ENCODE measurements around the gene PNPLA7. TPM values are rescaled to one million over a fixed set of nuclear protein-coding genes. Genes with fewer than 3 reads are reported as not detected.

Gene PNPLA7
- total RNA-seq, 3 donors from 2014 or later (not counting 1 experiment from before 2014, with no cell fraction given) = 4.3 to 6.4 (median 4.9) TPM

GRCh38 chr9:137454145-137454596, 96.0 kb downstream of the PNPLA7 start:
- peak overlapping the region; percentile 27 for H3K4me3 ChIP-seq (ENCODE audit: low read length)
- 19% methylated on average over 22 of the region's 24 CpGs for WGBS (ENCODE audit: insufficient coverage)
- Mint-ChIP-seq H3K4me1 (peaks cover 6 to 52% of the 10 kb centered on the region in 2 donors), H3K9me3 (no peaks in the 10 kb centered on the region), H3K27ac (peak overlapping the region in 1 of 2 donors; percentile 70), H3K4me3 (peak overlapping the region; percentile 60), H3K36me3 (no peaks in the 10 kb centered on the region), H3K27me3 (ENCODE audit: low read depth in 2 of 2) (no peaks in the 10 kb centered on the region)
- ATAC-seq (peak; percentile 27 to 49 (median 44)), DNase-seq (peak; percentile 59)
- H3K36me3 ChIP-seq (ENCODE audit: control insufficient read depth, insufficient read depth, low read length) = peaks cover 2% of the 10 kb centered on the region
- H3K4me1 ChIP-seq (ENCODE audit: control insufficient read depth, insufficient read depth, low read length) = peaks cover 68% of the 10 kb centered on the region
- H3K27ac ChIP-seq (ENCODE audit: low read length) = no peak overlapping the region
- no peaks in the 10 kb centered on the region for H3K9me3 ChIP-seq (ENCODE audit: control insufficient read depth, insufficient read depth, low read length)
- TF ChIP-seq, protein P1, sequence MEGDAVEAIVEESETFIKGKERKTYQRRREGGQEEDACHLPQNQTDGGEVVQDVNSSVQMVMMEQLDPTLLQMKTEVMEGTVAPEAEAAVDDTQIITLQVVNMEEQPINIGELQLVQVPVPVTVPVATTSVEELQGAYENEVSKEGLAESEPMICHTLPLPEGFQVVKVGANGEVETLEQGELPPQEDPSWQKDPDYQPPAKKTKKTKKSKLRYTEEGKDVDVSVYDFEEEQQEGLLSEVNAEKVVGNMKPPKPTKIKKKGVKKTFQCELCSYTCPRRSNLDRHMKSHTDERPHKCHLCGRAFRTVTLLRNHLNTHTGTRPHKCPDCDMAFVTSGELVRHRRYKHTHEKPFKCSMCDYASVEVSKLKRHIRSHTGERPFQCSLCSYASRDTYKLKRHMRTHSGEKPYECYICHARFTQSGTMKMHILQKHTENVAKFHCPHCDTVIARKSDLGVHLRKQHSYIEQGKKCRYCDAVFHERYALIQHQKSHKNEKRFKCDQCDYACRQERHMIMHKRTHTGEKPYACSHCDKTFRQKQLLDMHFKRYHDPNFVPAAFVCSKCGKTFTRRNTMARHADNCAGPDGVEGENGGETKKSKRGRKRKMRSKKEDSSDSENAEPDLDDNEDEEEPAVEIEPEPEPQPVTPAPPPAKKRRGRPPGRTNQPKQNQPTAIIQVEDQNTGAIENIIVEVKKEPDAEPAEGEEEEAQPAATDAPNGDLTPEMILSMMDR (IDR thresholded peaks at IDR 0.05) = no peak
- intact Hi-C loops (cut with micrococcal nuclease) = no loop called here
- no peaks in the 10 kb centered on the region for H3K27me3 ChIP-seq (ENCODE audit: control insufficient read depth, insufficient read depth, low read length)

DNA sequence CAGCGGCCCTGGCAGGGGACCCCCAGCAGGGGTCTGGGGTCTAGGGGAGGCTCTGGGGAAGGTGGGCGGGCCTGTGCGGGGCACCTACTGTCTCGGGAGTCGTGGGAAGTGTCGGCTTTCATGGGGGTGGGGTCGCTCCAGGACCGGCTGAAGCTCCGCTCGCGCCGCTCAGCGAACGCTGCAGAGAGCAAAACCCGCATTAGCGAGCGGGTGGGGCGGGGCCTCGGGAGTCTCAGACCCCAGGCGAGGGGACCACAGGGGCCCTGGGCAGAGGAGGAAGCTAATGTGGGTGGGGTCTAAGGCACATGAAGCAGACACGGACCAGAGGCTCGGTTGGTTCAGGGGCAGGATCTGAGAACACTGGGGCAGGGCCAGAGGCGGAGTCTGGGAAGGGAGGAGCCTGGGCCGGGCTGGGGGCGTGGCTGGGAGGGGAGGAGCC, 96.5 kb downstream of the PNPLA7 start:
- H3K4me1 ChIP-seq (ENCODE audit: control insufficient read depth, insufficient read depth, low read length) = peaks cover 69% of the 10 kb centered on the region
- H3K27ac ChIP-seq (ENCODE audit: low read length) = no peak overlapping the region
- peaks cover 2% of the 10 kb centered on the region for H3K36me3 ChIP-seq (ENCODE audit: control insufficient read depth, insufficient read depth, low read length)
- ATAC-seq = peak; percentile 82 to 90 (median 83)
- intact Hi-C loops (cut with micrococcal nuclease) = no loop called here
- DNase-seq = peak; percentile 63 to 74
- no peaks in the 10 kb centered on the region for H3K9me3 Mint-ChIP-seq
- TF ChIP-seq, protein P1 (IDR thresholded peaks at IDR 0.05) = no peak
- H3K4me1 Mint-ChIP-seq = peaks cover 6 to 52% of the 10 kb centered on the region in 2 donors
- H3K36me3 Mint-ChIP-seq = no peaks in the 10 kb centered on the region
- H3K4me3 Mint-ChIP-seq = peak overlapping the region; percentile 76
- no peaks in the 10 kb centered on the region for H3K27me3 ChIP-seq (ENCODE audit: control insufficient read depth, insufficient read depth, low read length)
- H3K27me3 Mint-ChIP-seq (ENCODE audit: low read depth in 2 of 2) = no peaks in the 10 kb centered on the region
- H3K4me3 ChIP-seq (ENCODE audit: low read length) = no peak overlapping the region
- WGBS (ENCODE audit: insufficient coverage) = 43% methylated on average over 24 of the region's 25 CpGs
- H3K27ac Mint-ChIP-seq = peak overlapping the region; percentile 50 to 70
- H3K9me3 ChIP-seq (ENCODE audit: control insufficient read depth, insufficient read depth, low read length) = no peaks in the 10 kb centered on the region

DNA sequence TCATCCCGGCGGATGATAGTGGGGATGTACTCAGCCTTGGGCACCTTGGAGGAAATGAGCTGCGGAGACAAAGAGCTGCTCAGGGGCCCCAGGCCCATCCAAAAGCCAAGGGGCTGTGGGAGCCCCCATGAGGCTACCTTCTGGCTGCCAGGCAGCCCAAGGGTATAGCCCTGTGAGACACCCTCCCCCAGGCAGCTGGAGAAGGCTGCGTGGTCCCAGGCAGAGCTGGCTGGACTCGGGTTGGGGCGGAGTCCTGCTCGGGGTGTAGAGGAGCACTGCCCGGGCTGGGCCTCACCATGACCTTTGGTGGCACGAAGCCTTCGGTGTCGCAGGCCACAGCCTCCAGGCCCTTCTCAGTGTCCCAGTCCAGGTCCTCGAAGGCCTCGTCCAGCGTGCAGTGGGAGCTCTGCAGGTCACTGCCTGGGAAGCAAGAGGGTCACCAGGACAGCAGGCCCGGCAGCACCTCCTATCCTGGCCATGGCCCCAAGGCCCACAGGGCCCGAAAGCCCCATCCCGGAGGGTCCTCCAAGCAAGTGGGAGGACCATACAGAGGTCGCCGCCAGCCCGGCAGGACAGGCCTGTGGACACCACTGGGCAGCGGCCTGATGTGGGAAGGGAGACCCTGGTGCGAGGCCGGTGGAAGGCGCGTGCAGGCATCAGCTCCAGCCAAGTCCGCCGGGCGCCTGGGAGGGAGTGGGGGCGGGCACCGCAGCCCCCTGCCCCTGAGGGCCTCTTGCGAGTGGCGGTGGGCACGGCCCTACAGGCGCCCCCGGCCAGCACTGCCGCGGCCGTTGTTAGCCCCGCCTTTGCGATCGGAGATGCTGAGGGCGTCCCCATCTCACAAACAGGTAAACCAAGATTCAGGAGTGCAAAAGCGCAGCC, 97.2 kb downstream of the PNPLA7 start:
- H3K4me1 Mint-ChIP-seq = peaks cover 6 to 52% of the 10 kb centered on the region in 2 donors
- H3K9me3 ChIP-seq (ENCODE audit: control insufficient read depth, insufficient read depth, low read length) = no peaks in the 10 kb centered on the region
- H3K27me3 ChIP-seq (ENCODE audit: control insufficient read depth, insufficient read depth, low read length) = no peaks in the 10 kb centered on the region
- peak overlapping the region; percentile 76 for H3K4me3 Mint-ChIP-seq
- no peak for ATAC-seq
- intact Hi-C loops (cut with micrococcal nuclease) = no loop called here
- peak in 1 of 2 donors; percentile 30 for DNase-seq
- 96% methylated on average over 43 of the region's 43 CpGs for WGBS (ENCODE audit: insufficient coverage)
- no peaks in the 10 kb centered on the region for H3K36me3 Mint-ChIP-seq
- H3K36me3 ChIP-seq (ENCODE audit: control insufficient read depth, insufficient read depth, low read length) = peaks cover 2% of the 10 kb centered on the region
- peaks cover 64% of the 10 kb centered on the region for H3K4me1 ChIP-seq (ENCODE audit: control insufficient read depth, insufficient read depth, low read length)
- no peak overlapping the region for H3K4me3 ChIP-seq (ENCODE audit: low read length)
- peak overlapping the region in 1 of 2 donors; percentile 79 for H3K27ac Mint-ChIP-seq
- H3K27me3 Mint-ChIP-seq (ENCODE audit: low read depth in 2 of 2) = no peaks in the 10 kb centered on the region
- H3K9me3 Mint-ChIP-seq = no peaks in the 10 kb centered on the region
- TF ChIP-seq, protein P1 (IDR thresholded peaks at IDR 0.05) = no peak
- no peak overlapping the region for H3K27ac ChIP-seq (ENCODE audit: low read length)
